K562 (cell line): ENCODE data around the gene EPHX1. TPM values are rescaled to one million over a fixed set of nuclear protein-coding genes. Genes with fewer than 3 reads are reported as not detected.

Experiments
- DACH1 ChIP-seq: fragments of 450-650 bp; IDR thresholded peaks from 2 replicates; pipeline ENCODE4 v1.6.1; 2018; ENCODE audit not compliant: partially characterized antibody
- DEAF1 ChIP-seq: fragments of 450-650 bp; formaldehyde crosslinking; IDR thresholded peaks from 2 replicates; pipeline ENCODE4 v1.4.0; 2020; ENCODE audit warnings: mild to moderate bottlenecking, moderate library complexity
- E2F4 ChIP-seq: sonication (generic); formaldehyde crosslinking; IDR thresholded peaks from 2 replicates; pipeline ENCODE4 v1.8.0; 2022; ENCODE audit warnings: mild to moderate bottlenecking, low read depth, missing genetic modification reagents
- ELF2 ChIP-seq: fragments of 250-450 bp; sonication (Bioruptor Pico); IDR thresholded peaks from 2 replicates; pipeline ENCODE4 v1.5.0; 2021; ENCODE audit warnings: mild to moderate bottlenecking
- HINFP ChIP-seq: fragments of 450-650 bp; conservative IDR thresholded peaks from 2 replicates; pipeline ENCODE4 v1.6.1; 2016; ENCODE audit warnings: missing genetic modification characterization, low read depth, mild to moderate bottlenecking, control low read depth, missing compliant biosample characterization
- MEF2A ChIP-seq: IDR thresholded peaks from 2 replicates; pipeline ENCODE4 v1.6.1; 2011; ENCODE audit warnings: low read depth, mild to moderate bottlenecking, low read length, moderate library complexity; ENCODE audit not compliant: control insufficient read depth
- MTA3 ChIP-seq: fragments of 450-650 bp; formaldehyde crosslinking; IDR thresholded peaks from 2 replicates; pipeline ENCODE4 v1.6.1; 2017; ENCODE audit warnings: mild to moderate bottlenecking, borderline replicate concordance
- NCOA1 ChIP-seq: fragments of 450-650 bp; IDR thresholded peaks from 2 replicates; pipeline ENCODE4 v1.6.1; 2016; ENCODE audit warnings: low read depth
- PML ChIP-seq: IDR thresholded peaks from 2 replicates; pipeline ENCODE4 v1.6.1; 2012; ENCODE audit warnings: low read length, inconsistent platforms
- POLR2AphosphoS5 ChIP-seq: IDR thresholded peaks from 2 replicates; pipeline ENCODE4 v1.6.1; 2011; ENCODE audit warnings: mild to moderate bottlenecking, low read depth, low read length, moderate library complexity; ENCODE audit not compliant: control insufficient read depth, insufficient read depth
- RBFOX2 ChIP-seq: fragments of 200-400 bp; formaldehyde crosslinking; IDR thresholded peaks from 2 replicates; pipeline ENCODE4 v1.6.1; 2017; ENCODE audit warnings: low read depth, mild to moderate bottlenecking, low read length, moderate library complexity
- SMAD1 ChIP-seq: fragments of 150-350 bp; IDR thresholded peaks from 2 replicates; pipeline ENCODE4 v1.6.1; 2014; ENCODE audit warnings: low read length, low read depth; ENCODE audit not compliant: partially characterized antibody
- SRSF7 ChIP-seq: fragments of 200-400 bp; formaldehyde crosslinking; optimal IDR thresholded peaks from 2 replicates; pipeline ENCODE3; 2017; ENCODE audit warnings: mild to moderate bottlenecking, low read depth, low read length
- SUPT5H ChIP-seq: fragments of 450-650 bp; IDR thresholded peaks from 2 replicates; pipeline ENCODE4 v1.6.1; 2016
- TEAD4 ChIP-seq, 2 experiments: sonication (generic) in 1 of 2; formaldehyde crosslinking in 1 of 2; IDR thresholded peaks; 2 replicates each; pipeline versions ENCODE4 v1.6.1 to v1.8.0; 2012 to 2022; ENCODE audit warnings: borderline replicate concordance in 1 of 2, inconsistent platforms in 1 of 2, low read length in 1 of 2, mild to moderate bottlenecking in 1 of 2, missing genetic modification reagents in 1 of 2
- ZNF311 ChIP-seq: fragments of 250-450 bp; sonication (Bioruptor Pico); IDR thresholded peaks from 2 replicates; pipeline ENCODE4 v1.4.0; 2020; ENCODE audit warnings: mild to moderate bottlenecking, moderate library complexity
- ZNF511 ChIP-seq: sonication (generic); formaldehyde crosslinking; IDR thresholded peaks from 2 replicates; pipeline ENCODE4 v1.8.0; 2022; ENCODE audit warnings: mild to moderate bottlenecking, missing genetic modification reagents
- polyA plus RNA-seq, 8 experiments: library from polyadenylated mRNA; depleted of rRNA in 4 of 8; stranded (reverse) in 5 of 8; unstranded in 3 of 8; fragments of >200 nt; fragmentation: Nextera tagmentation in 2 of 8; fragmentation: Illumina TruSeq in 1 of 8; extraction: Ambion mirVana in 2 of 8; extraction: Trizol in 1 of 8; gene quantifications; 2 replicates each; pipeline versions ENCODE4 v1.2.1 to v1.2.3, GENCODE V29; 2011 to 2014; ENCODE audit warnings: inconsistent platforms in 1 of 8, missing spikeins in 1 of 8
- total RNA-seq, 7 experiments: library from RNA; depleted of rRNA in 6 of 7; stranded (reverse); fragments of >200 nt in 6 of 7; fragmentation: Illumina TruSeq in 2 of 7; extraction: Trizol in 2 of 7; gene quantifications; 2 replicates each; pipeline versions ENCODE4 v1.2.1 to v1.2.3, GENCODE V29; 2011 to 2021; ENCODE audit warnings: low replicate concordance in 1 of 7
- TF ChIP-seq, protein P1 (sequence below), 2 experiments: fragments of 250-450 bp in 1 of 2; fragments of 450-650 bp in 1 of 2; sonication (Bioruptor Pico) in 1 of 2; IDR thresholded peaks; 2 replicates each; pipeline versions ENCODE4 v1.6.1 to v1.8.0; 2016 to 2021; ENCODE audit warnings: mild to moderate bottlenecking in 2 of 2, moderate library complexity in 2 of 2, missing compliant biosample characterization in 1 of 2, missing genetic modification characterization in 1 of 2

The EPHX1 gene
- total and polyA plus RNA-seq, 9 of the 15 experiments (the other 6 are each of a cell fraction or from before 2014, with no cell fraction given), result 0.21 to 27.0 (median 6.7) TPM

GRCh38 chr1:225809842-225810578 lies at the start of gene EPHX1 (continued):
- TF ChIP-seq SRSF7 (no peak), E2F4 (CRISPR knock-in tag) (no peak), DEAF1 (CRISPR knock-in tag) (no peak), ZNF511 (CRISPR knock-in tag) (no peak), MEF2A (no peak), DACH1 (no peak), RBFOX2 (peak; percentile 81), SUPT5H (no peak), PML (no peak), POLR2AphosphoS5 (peak; percentile 40; the same call in 1 of the 2 replicates), HINFP (tag) (peak; percentile 28; the same call in 1 of the 2 replicates), MTA3 (no peak), NCOA1 (no peak), TEAD4 (IDR thresholded peaks at IDR 0.05; ENCODE audit: low read length) (peak; percentile 8; the same call in 1 of the 2 replicates), TEAD4 (CRISPR knock-in tag; IDR thresholded peaks at IDR 0.05; ENCODE audit: borderline replicate concordance) (no peak), ZNF311 (CRISPR knock-in tag) (no peak), SMAD1 (no peak), ELF2 (CRISPR knock-in tag) (no peak)
- TF ChIP-seq, protein P1, sequence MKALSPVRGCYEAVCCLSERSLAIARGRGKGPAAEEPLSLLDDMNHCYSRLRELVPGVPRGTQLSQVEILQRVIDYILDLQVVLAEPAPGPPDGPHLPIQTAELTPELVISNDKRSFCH (CRISPR knock-in tag; IDR thresholded peaks at IDR 0.05), result no peak
- TF ChIP-seq, protein P1 (tag; IDR thresholded peaks at IDR 0.05), result no peak
